GM23338 (cell line): Measurements from ENCODE around the gene CD3D. TPM values are rescaled to one million over a fixed set of nuclear protein-coding genes. Genes with fewer than 3 reads are reported as not detected.

Experiments used
- ATAC-seq: fragments of 200-7000 bp; cut with Tn5 transposase; 3 replicates; pipeline ENCODE4 v1.9.1; 2020
- DNase-seq: peaks from one replicate; pipeline ENCODE4 v3.0.0-alpha.2; 2015; ENCODE audit warnings: low spot score
- H2AFZ ChIP-seq: fragments of 200-600 bp; sonication (generic); 2 replicates; pipeline ENCODE4 v1.8.0; 2016; ENCODE audit warnings: antibody characterized with exemption, mild to moderate bottlenecking, moderate library complexity
- H3F3A ChIP-seq: fragments of 200-600 bp; sonication (generic); replicated peaks from 2 replicates; pipeline ENCODE4 v1.8.0; 2017; ENCODE audit warnings: antibody characterized with exemption, mixed run types, low read depth
- H3K27ac ChIP-seq: fragments of 200-600 bp; sonication (generic); 2 replicates; pipeline ENCODE4 v1.6.1; 2016; ENCODE audit warnings: low read depth
- H3K27me3 ChIP-seq: fragments of 200-600 bp; sonication (generic); 2 replicates; pipeline ENCODE4 v1.8.0; 2016; ENCODE audit warnings: mild to moderate bottlenecking, mixed run types, moderate library complexity; ENCODE audit not compliant: insufficient read depth
- H3K36me3 ChIP-seq: fragments of 200-600 bp; sonication (generic); 2 replicates; pipeline ENCODE4 v1.8.0; 2016; ENCODE audit warnings: mild to moderate bottlenecking; ENCODE audit not compliant: insufficient read depth
- H3K4me1 ChIP-seq: fragments of 200-600 bp; sonication (generic); 2 replicates; pipeline ENCODE4 v1.8.0; 2016; ENCODE audit warnings: mild to moderate bottlenecking, moderate library complexity; ENCODE audit not compliant: insufficient read depth
- H3K4me2 ChIP-seq: fragments of 200-600 bp; sonication (generic); 2 replicates; pipeline ENCODE4 v1.7.1; 2017; ENCODE audit warnings: mixed run types
- H3K4me3 ChIP-seq: fragments of 200-600 bp; sonication (generic); 2 replicates; pipeline ENCODE4 v1.6.1; 2016; ENCODE audit warnings: mixed run types
- H3K79me2 ChIP-seq: fragments of 200-600 bp; sonication (generic); replicated peaks from 2 replicates; pipeline ENCODE4 v1.8.0; 2017; ENCODE audit warnings: mild to moderate bottlenecking; ENCODE audit not compliant: insufficient read depth
- H3K9me2 ChIP-seq: fragments of 200-600 bp; sonication (generic); 2 replicates; pipeline ENCODE4 v1.8.0; 2017; ENCODE audit not compliant: insufficient read depth
- H4K20me1 ChIP-seq: fragments of 200-600 bp; sonication (generic); replicated peaks from 2 replicates; pipeline ENCODE4 v1.8.0; 2017; ENCODE audit warnings: mild to moderate bottlenecking; ENCODE audit not compliant: insufficient read depth
- H3K27ac Mint-ChIP-seq: 2 replicates; pipeline ENCODE4 v1.8.0; 2020; ENCODE audit warnings: inconsistent platforms, mild to moderate bottlenecking, moderate library complexity, mixed read lengths
- H3K27me3 Mint-ChIP-seq: 3 replicates; pipeline ENCODE4 v1.8.0; 2022; ENCODE audit warnings: low read depth, mild to moderate bottlenecking, moderate library complexity, mixed read lengths, inconsistent platforms; ENCODE audit not compliant: insufficient read depth, poor library complexity
- H3K36me3 Mint-ChIP-seq: 3 replicates; pipeline ENCODE4 v1.8.0; 2021; ENCODE audit warnings: low read depth, mild to moderate bottlenecking, inconsistent platforms, moderate library complexity, mixed read lengths
- H3K4me1 Mint-ChIP-seq: 3 replicates; pipeline ENCODE4 v1.8.0; 2020; ENCODE audit warnings: mild to moderate bottlenecking, inconsistent platforms, mixed read lengths
- H3K4me3 Mint-ChIP-seq: 3 replicates; pipeline ENCODE4 v1.8.0; 2021; ENCODE audit warnings: moderate library complexity, mild to moderate bottlenecking, inconsistent platforms, mixed read lengths
- H3K9me3 Mint-ChIP-seq: 3 replicates; pipeline ENCODE4 v1.8.0; 2020; ENCODE audit warnings: moderate library complexity, mild to moderate bottlenecking, inconsistent platforms, mixed read lengths
- CREB1 ChIP-seq: fragments of 250-450 bp; sonication (Bioruptor Pico); IDR thresholded peaks from 2 replicates; pipeline ENCODE4 v1.5.0; 2020; ENCODE audit warnings: low read depth, mild to moderate bottlenecking, moderate library complexity
- EZH2 ChIP-seq: fragments of 200-600 bp; sonication (generic); IDR thresholded peaks from one replicate; pipeline ENCODE4 v1.8.0; 2017; ENCODE audit warnings: antibody characterized with exemption, mild to moderate bottlenecking, low read depth; ENCODE audit not compliant: unreplicated experiment
- EZH2phosphoT487 ChIP-seq: fragments of 200-600 bp; sonication (generic); IDR thresholded peaks from one replicate; pipeline ENCODE4 v1.8.1; 2018; ENCODE audit warnings: antibody characterized with exemption; ENCODE audit not compliant: unreplicated experiment
- REST ChIP-seq: IDR thresholded peaks from one replicate; pipeline ENCODE4 v1.6.1; 2018; ENCODE audit warnings: antibody characterized with exemption; ENCODE audit not compliant: unreplicated experiment
- STAT1 ChIP-seq: IDR thresholded peaks from one replicate; pipeline ENCODE4 v1.6.1; 2016; ENCODE audit warnings: antibody characterized with exemption; ENCODE audit not compliant: unreplicated experiment
- ZNF114 ChIP-seq: fragments of 250-450 bp; sonication (Bioruptor Pico); IDR thresholded peaks from 2 replicates; pipeline ENCODE4 v1.5.0; 2020; ENCODE audit warnings: mild to moderate bottlenecking, moderate library complexity
- long read RNA-seq: library from polyadenylated mRNA; unstranded; transcript quantifications from one replicate; pipeline ENCODE4 v2.0.0, GENCODE V29; 2020; ENCODE audit not compliant: unreplicated experiment
- polyA plus RNA-seq: library from polyadenylated mRNA; unstranded; fragments of >200 nt; fragmentation: Nextera tagmentation; extraction: Ambion mirVana; gene quantifications from 2 replicates; pipeline ENCODE4 v1.2.1, GENCODE V29; 2016
- total RNA-seq: library from RNA; depleted of rRNA; stranded (reverse); fragments of >200 nt; shearing (Covaris generic); gene quantifications from 2 replicates; pipeline ENCODE4 v1.2.3, GENCODE V29; 2014; rRNA removed
- TF ChIP-seq, protein P1 (sequence below): IDR thresholded peaks from 2 replicates; pipeline ENCODE4 v1.6.1; 2016; ENCODE audit warnings: antibody characterized with exemption

The CD3D gene
- not detected in 2 replicates for total RNA-seq
- not detected in 2 replicates for polyA plus RNA-seq
- long read RNA-seq: 0 reads

DNA sequence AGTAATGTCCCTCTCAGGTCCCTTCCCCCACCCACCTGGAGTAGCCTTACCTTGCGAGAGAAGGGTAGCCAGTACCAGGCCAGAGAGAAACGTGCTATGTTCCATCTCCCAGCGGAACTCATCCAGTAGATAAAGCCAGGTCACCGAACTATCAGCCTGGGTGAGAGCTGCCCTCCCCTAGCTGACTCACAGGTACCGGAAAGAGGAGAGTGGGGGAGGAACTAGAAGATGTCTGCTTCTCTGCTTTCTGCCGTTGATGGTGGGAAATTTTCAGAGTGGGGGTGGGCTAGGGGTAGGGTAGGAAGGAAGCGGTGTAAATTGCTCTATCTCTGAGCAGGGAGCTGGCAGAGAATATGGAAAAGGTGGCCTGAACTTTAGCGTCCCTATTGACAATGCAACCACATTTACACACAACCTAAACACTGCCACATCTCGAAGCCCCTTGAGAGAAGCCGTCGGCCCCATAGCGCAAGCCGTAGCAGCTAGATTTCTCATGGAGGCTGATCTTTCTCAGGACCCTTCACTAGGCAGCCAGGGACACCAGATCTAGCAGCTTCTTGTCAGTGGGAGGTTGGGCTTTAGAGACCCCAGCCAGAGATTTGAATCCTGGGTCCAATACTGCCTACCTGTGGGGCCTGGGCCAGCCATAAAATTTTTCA is at the start of gene CD3D:
Gene CD3D (minus strand): TSS at position 203 of the 659 bp plus-strand sequence. CDS start 98 bp downstream, at position 105.
- H3K4me3 ChIP-seq: no peak within 1 kb of the TSS

DNA sequence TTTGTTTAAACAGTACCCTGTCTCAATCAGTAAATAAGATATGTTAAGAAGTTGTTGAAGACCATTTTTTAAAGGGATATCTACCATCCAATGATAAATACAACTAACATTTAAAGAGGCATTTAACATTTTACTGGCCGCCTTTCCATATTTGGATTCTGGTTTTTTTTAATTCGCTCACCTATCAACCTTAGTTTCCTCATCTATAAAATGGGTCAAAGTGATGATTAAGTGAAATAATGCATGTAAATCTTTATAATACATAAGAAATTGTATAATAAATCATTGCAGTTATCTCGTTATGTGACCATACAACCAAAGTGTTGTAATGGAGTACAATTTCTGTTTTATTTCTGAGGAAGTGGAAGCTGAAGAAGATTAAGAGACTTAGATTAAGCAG is 41.2 kb upstream of the CD3D start:
- Histone ChIP-seq H3F3A (no peaks in the 10 kb centered on the region), H3K36me3 (peaks cover 62% of the 10 kb centered on the region)

More for the DNA sequence above, at the start of gene CD3D:
- H3K36me3 Mint-ChIP-seq: no peaks in the 10 kb centered on the region
- no peak within 1 kb of the TSS for H3K27ac Mint-ChIP-seq
- Histone ChIP-seq H3F3A (no peaks in the 10 kb centered on the region), H3K79me2 (no peaks in the 10 kb centered on the region), H3K36me3 (no peaks in the 10 kb centered on the region), H3K27me3 (0 out of 2 replicates have a peak, but pooled peaks cover 5% of the 10 kb centered on the region), H3K4me1 (no peaks in the 10 kb centered on the region), H3K27ac (no peak within 1 kb of the TSS), H3K4me2 (no peak within 1 kb of the TSS), H2AFZ (peak within 1 kb of the TSS; percentile 72), H4K20me1 (no peaks in the 10 kb centered on the region), H3K9me2 (no peaks in the 10 kb centered on the region)
- peaks cover 9% of the 10 kb centered on the region for H3K27me3 Mint-ChIP-seq
- TF ChIP-seq STAT1: no peak
- no peak for TF ChIP-seq CREB1 (CRISPR knock-in tag)
- no peak for TF ChIP-seq ZNF114
- TF ChIP-seq, protein P1, sequence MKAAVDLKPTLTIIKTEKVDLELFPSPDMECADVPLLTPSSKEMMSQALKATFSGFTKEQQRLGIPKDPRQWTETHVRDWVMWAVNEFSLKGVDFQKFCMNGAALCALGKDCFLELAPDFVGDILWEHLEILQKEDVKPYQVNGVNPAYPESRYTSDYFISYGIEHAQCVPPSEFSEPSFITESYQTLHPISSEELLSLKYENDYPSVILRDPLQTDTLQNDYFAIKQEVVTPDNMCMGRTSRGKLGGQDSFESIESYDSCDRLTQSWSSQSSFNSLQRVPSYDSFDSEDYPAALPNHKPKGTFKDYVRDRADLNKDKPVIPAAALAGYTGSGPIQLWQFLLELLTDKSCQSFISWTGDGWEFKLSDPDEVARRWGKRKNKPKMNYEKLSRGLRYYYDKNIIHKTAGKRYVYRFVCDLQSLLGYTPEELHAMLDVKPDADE: no peak
- no peak for TF ChIP-seq EZH2
- TF ChIP-seq REST: no peak
- ATAC-seq (no peak), DNase-seq (peak; percentile 6)
- H3K4me1 Mint-ChIP-seq: no peaks in the 10 kb centered on the region
- no peaks in the 10 kb centered on the region; the same call in 2 of the 3 replicates for H3K9me3 Mint-ChIP-seq
- no peak within 1 kb of the TSS for H3K4me3 Mint-ChIP-seq

More for the DNA sequence above, 41.2 kb upstream of the CD3D start:
- no peaks in the 10 kb centered on the region for H3K4me1 ChIP-seq
- no peak overlapping the region for H3K4me3 ChIP-seq
- H3K9me2 ChIP-seq: no peaks in the 10 kb centered on the region
- Mint-ChIP-seq H3K9me3 (no peaks in the 10 kb centered on the region), H3K4me1 (no peaks in the 10 kb centered on the region), H3K27me3 (peaks cover 2% of the 10 kb centered on the region), H3K36me3 (peaks cover 65% of the 10 kb centered on the region), H3K27ac (no peak overlapping the region), H3K4me3 (no peak overlapping the region)
- TF ChIP-seq ZNF114 (no peak), STAT1 (no peak), EZH2 (no peak), EZH2phosphoT487 (no peak)
- DNase-seq (no peak), ATAC-seq (no peak)
- 0 out of 2 replicates have a peak, but pooled peaks cover 6% of the 10 kb centered on the region for H4K20me1 ChIP-seq
- H2AFZ ChIP-seq: no peak overlapping the region
- no peak overlapping the region for H3K27ac ChIP-seq
- H3K27me3 ChIP-seq: no peaks in the 10 kb centered on the region
- no peaks in the 10 kb centered on the region for H3K79me2 ChIP-seq
- no peak overlapping the region for H3K4me2 ChIP-seq
